WERI-Rb-1 (cell line): Measurements from ENCODE around the gene ENTHD1.

ENCODE experiments used
- DNase-seq: peaks from one replicate; pipeline ENCODE4 v3.0.0-alpha.2; 2020
- H3K27ac ChIP-seq: fragments of 250-450 bp; sonication (Bioruptor Pico); 2 replicates; pipeline ENCODE4 v1.5.1; 2020; ENCODE audit warnings: mild to moderate bottlenecking, moderate library complexity
- H3K27me3 ChIP-seq: fragments of 250-450 bp; sonication (Bioruptor Pico); 2 replicates; pipeline ENCODE4 v1.5.1; 2021; ENCODE audit warnings: mild to moderate bottlenecking, low read depth, moderate library complexity; ENCODE audit not compliant: insufficient read depth, severe bottlenecking
- H3K36me3 ChIP-seq: fragments of 250-450 bp; sonication (Bioruptor Pico); 2 replicates; pipeline ENCODE4 v1.5.1; 2020; ENCODE audit warnings: mild to moderate bottlenecking, moderate library complexity
- H3K4me3 ChIP-seq: 2 replicates; pipeline ENCODE4 v1.5.1; 2011; ENCODE audit warnings: low read depth, mild to moderate bottlenecking, control low read depth, low read length
- H3K9me3 ChIP-seq: fragments of 250-450 bp; sonication (Bioruptor Pico); 2 replicates; pipeline ENCODE4 v1.5.1; 2021; ENCODE audit warnings: mild to moderate bottlenecking, moderate library complexity; ENCODE audit not compliant: severe bottlenecking
- CTCF ChIP-seq: IDR thresholded peaks from 2 replicates; pipeline ENCODE4 v1.5.1; 2011; ENCODE audit warnings: low read depth, mild to moderate bottlenecking, control low read depth, inconsistent platforms, low read length

Gene ENTHD1

GRCh38 chr22:39939830-39940229 lies 46.3 kb upstream of the ENTHD1 start:
- Histone ChIP-seq H3K36me3 (no peaks in the 10 kb centered on the region), H3K9me3 (no peaks in the 10 kb centered on the region), H3K4me3 (no peak overlapping the region), H3K27ac (no peak overlapping the region), H3K27me3 (no peaks in the 10 kb centered on the region)
- DNase-seq: no peak
- no peak for TF ChIP-seq CTCF

- Histone ChIP-seq H3K27ac (no peak overlapping the region), H3K27me3 (no peaks in the 10 kb centered on the region), H3K4me3 (no peak overlapping the region), H3K9me3 (no peaks in the 10 kb centered on the region), H3K36me3 (no peaks in the 10 kb centered on the region)
- no peak for DNase-seq
- TF ChIP-seq CTCF: no peak
Measured at GRCh38 chr22:39938509-39939111, 45.0 kb upstream of the ENTHD1 start.

GRCh38 chr22:39937906-39938305 lies 44.3 kb upstream of the ENTHD1 start:
- no peaks in the 10 kb centered on the region for H3K27me3 ChIP-seq
- no peak for DNase-seq
- no peaks in the 10 kb centered on the region for H3K9me3 ChIP-seq
- no peak overlapping the region for H3K27ac ChIP-seq
- no peaks in the 10 kb centered on the region for H3K36me3 ChIP-seq
- no peak for TF ChIP-seq CTCF
- no peak overlapping the region for H3K4me3 ChIP-seq

GRCh38 chr22:39936523-39937145 lies 43.1 kb upstream of the ENTHD1 start:
- no peak for DNase-seq
- Histone ChIP-seq H3K36me3 (no peaks in the 10 kb centered on the region), H3K9me3 (no peaks in the 10 kb centered on the region), H3K4me3 (no peak overlapping the region), H3K27ac (no peak overlapping the region), H3K27me3 (no peaks in the 10 kb centered on the region)
- no peak for TF ChIP-seq CTCF

GRCh38 chr22:39935612-39936011 lies 42.1 kb upstream of the ENTHD1 start:
- Histone ChIP-seq H3K9me3 (no peaks in the 10 kb centered on the region), H3K4me3 (no peak overlapping the region)

More at GRCh38 chr22:39935612-39936011, 42.1 kb upstream of the ENTHD1 start:
- H3K27ac ChIP-seq: no peak overlapping the region
- H3K27me3 ChIP-seq: no peaks in the 10 kb centered on the region
- DNase-seq: no peak
- peak; percentile 25; the same call in 1 of the 2 replicates for TF ChIP-seq CTCF
- H3K36me3 ChIP-seq: no peaks in the 10 kb centered on the region
